Cardiac fibroblast (primary cell): ENCODE results near the gene DMBT1.

Experiments used
- DNase-seq, 2 donors: peaks; one replicate each; pipeline versions ENCODE4 v3.0.0 to v3.0.0-alpha.2; 2010; ENCODE audit warnings: low read depth in 2 of 2
- H3K4me3 ChIP-seq, 2 donors: replicated peaks in 1 of 2; 1 replicate in 1 of 2; 2 replicates in 1 of 2; pipeline ENCODE4 v1.5.1; 2011; ENCODE audit warnings: low read depth in 2 of 2, low read length in 2 of 2, mild to moderate bottlenecking in 2 of 2, moderate library complexity in 1 of 2
- CTCF ChIP-seq: IDR thresholded peaks from one replicate; pipeline ENCODE4 v1.5.1; 2011; ENCODE audit warnings: low read depth, mild to moderate bottlenecking, low read length, inconsistent platforms

DMBT1 gene

DNA sequence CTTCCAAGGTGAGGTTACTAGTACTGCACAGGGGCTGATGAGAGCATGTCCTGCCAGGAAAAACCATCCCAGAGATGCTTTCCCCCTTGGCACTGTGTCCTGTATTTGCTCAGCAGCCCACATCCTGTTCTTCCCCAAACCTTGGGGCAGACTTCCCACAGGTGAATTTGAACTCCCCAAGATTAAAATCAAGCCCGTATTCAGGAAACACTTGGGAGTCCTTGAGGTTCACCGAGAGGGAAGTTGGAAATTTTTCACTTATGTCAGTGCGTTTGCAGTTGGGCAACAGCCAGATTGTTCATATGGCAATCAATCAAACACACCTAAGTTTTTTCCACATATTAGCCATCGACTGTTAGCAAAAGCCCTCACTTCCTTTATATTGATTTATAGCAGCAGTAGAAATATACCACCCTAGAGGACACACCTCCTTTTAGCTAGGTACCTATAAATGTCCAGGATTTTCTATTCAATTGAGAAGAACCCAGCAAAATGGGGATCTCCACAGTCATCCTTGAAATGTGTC, at the start of gene DMBT1:
DMBT1 (plus strand) TSS at position 476 of the 526 bp plus-strand sequence; CDS start at position 493, 17 bp downstream.
- no peak within 1 kb of the TSS for H3K4me3 ChIP-seq
- TF ChIP-seq CTCF = no peak
- no peak for DNase-seq

DNA sequence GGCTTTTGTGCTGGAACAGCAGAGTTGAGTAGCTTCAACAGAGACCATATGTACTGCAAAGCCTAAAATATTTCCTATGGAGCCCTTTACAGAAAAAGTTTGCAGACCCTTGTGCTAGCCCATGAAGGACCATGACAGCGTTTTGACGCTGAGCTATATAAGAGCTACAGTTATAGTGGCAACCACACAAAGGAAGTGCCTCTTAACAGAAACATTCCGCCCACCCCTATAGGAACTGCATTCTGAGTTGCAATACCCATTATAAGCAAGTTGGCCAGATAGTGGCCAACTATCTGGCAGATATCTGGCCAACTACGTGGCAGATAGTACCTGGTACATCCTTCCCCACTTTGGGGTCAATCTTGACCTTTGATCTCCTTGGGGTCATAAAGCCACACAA, 47.5 kb upstream of the DMBT1 start:
- TF ChIP-seq CTCF = no peak
- no peak overlapping the region for H3K4me3 ChIP-seq
- DNase-seq = no peak

DNA sequence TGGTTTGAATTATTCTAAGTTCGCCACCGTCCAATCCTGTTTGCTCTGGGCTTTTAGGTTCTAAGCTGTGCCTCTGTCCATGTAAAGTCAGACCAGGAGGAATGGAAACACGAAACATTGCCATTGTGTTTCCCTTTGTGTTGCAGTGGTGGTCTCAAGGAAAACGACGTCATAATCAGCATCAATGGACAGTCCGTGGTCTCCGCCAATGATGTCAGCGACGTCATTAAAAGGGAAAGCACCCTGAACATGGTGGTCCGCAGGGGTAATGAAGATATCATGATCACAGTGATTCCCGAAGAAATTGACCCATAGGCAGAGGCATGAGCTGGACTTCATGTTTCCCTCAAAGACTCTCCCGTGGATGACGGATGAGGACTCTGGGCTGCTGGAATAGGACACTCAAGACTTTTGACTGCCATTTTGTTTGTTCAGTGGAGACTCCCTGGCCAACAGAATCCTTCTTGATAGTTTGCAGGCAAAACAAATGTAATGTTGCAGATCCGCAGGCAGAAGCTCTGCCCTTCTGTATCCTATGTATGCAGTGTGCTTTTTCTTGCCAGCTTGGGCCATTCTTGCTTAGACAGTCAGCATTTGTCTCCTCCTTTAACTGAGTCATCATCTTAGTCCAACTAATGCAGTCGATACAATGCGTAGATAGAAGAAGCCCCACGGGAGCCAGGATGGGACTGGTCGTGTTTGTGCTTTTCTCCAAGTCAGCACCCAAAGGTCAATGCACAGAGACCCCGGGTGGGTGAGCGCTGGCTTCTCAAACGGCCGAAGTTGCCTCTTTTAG, 46.3 kb upstream of the DMBT1 start:
- DNase-seq = peak; percentile 50 to 87
- no peak overlapping the region for H3K4me3 ChIP-seq
- no peak for TF ChIP-seq CTCF

GRCh38 chr10:122515022-122515424, 45.5 kb upstream of the DMBT1 start:
- no peak for TF ChIP-seq CTCF
- H3K4me3 ChIP-seq = no peak overlapping the region
- peak; percentile 89 to 91 for DNase-seq

DNA sequence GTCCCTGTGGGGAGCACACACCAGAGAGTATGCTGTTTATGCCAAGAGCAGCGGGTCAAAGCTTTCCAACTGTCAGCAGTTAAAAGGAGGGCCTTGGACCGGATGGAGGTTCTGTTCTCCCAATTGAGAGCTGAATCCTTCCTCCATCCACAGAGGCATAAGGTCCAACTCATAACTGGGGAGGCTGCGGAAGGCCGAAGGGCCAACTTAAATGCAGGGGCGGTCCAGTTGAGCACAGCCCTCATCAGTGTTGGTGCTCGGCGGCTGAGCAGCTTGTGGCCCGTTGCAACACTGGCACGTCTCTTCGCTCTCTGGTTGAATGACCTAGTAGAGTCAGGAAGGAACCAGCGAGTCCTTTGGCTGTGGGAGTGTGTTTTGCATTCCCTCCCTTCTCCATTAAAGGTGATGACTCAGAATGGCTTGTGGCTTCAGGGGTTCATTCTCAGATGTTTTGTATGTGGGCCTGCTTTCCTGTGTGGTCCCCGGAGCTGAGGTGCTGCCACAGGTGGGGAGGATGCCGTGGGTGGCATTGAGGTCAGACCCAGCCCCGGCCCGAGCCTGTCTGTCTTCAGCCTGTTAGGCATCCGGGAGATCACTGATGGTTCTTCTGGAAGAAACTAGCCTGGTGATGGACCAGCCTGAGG, 44.8 kb upstream of the DMBT1 start:
- DNase-seq = peak; percentile 43 to 77
- TF ChIP-seq CTCF = no peak
- H3K4me3 ChIP-seq = no peak overlapping the region

DNA sequence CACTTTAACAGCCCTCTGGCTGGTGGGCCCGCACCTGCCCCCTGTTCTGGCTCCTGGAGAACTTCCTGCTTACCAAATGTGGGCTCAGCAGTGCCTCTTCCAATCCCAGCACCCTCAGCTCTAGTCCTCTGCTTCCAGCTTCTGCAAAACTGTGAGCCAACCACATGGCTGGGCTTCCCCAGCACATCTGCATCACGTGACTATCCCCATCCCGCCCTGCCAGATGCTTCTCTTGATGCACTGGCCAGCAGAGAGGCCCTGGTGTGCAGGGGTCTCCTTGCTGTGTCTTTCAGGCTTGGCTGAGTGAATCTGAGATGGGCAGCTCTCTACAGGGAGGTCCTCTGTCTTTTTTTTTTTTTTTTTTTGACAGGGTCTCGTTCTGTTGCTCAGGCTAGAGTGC, 43.8 kb upstream of the DMBT1 start:
- DNase-seq = no peak
- TF ChIP-seq CTCF = no peak
- H3K4me3 ChIP-seq = no peak overlapping the region
